GM10847 (cell line): ENCODE measurements around the gene ABCF2.

ENCODE experiments used
- POLR2A ChIP-seq: IDR thresholded peaks from 2 replicates; pipeline ENCODE4 v1.6.1; 2011; ENCODE audit not compliant: insufficient read length; ENCODE audit errors: extremely low read depth

Gene ABCF2

DNA sequence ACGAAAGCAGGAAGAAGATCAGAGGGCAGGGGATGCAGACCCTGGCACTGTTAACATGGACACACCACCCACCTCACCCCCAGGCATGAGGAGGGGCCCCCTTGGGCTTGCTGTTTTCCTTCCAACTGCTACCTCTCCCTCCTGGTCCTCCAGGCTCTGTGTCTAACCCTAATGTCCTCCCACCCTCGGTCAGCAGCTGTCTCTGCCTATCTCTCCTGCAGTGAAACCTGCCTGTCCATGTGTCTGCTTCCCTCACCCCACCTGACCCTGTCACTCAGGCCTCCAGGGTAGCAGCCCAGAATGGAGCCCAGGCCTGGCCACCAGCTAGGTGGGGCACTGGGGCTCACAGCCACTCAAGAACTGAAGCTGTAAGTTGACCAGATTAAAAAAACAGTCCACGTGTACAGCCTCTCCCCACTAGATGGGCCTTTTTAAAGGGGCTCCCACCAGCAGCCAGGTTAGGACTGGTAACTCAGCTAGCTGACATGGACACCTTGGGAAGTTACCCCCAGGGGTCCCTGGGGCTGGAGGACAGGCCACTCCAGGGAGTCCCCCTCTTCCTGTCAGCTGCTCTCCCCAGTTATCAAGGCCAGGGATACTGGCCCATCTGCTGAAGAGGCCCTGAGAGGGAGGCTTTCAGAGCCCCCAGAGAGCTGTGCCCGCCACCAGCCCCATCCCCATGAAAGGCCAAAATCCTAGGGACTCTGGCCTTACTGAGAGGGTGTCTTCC, 20.0 kb upstream of the ABCF2 start:
- TF ChIP-seq POLR2A = no peak

- no peak for TF ChIP-seq POLR2A
Measured at GRCh38 chr7:151246102-151246850, 19.3 kb upstream of the ABCF2 start.

GRCh38 chr7:151245360-151246101, 18.5 kb upstream of the ABCF2 start:
- no peak for TF ChIP-seq POLR2A

GRCh38 chr7:151244841-151245346, 17.9 kb upstream of the ABCF2 start:
- no peak for TF ChIP-seq POLR2A

DNA sequence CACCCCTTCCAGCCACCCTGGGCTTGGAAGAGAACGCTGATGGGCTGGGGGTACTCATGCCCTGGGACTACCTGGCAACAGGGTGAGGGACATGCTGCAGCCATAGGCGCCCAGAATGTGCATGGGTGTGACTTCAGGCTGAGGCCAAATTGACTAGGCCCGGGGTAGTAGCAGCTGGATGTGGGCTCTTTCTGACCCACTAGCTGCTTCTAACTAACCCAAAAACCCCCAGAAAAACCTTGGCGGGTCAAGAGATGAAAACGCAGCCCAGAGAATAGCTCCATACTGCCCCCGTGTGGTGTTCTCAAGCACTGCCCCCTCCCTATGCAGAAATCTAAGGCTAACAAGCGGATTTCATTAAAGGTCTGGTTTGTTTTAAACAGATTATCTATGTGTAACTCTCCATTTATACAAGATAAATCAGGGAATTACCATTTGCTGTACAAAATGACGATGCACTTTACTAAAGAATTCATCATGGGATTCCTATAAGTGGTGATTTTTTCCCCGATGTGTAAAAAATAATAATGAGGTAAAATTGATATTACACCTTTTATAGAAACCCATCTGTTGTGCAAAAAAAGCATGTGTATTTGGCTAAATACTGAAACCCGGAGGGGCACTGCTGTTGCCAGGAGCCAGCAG, 17.3 kb upstream of the ABCF2 start:
- no peak for TF ChIP-seq POLR2A

GRCh38 chr7:151243408-151244195, 16.6 kb upstream of the ABCF2 start:
- no peak for TF ChIP-seq POLR2A

- no peak for TF ChIP-seq POLR2A
Measured at GRCh38 chr7:151243045-151243349, 16.0 kb upstream of the ABCF2 start.

DNA sequence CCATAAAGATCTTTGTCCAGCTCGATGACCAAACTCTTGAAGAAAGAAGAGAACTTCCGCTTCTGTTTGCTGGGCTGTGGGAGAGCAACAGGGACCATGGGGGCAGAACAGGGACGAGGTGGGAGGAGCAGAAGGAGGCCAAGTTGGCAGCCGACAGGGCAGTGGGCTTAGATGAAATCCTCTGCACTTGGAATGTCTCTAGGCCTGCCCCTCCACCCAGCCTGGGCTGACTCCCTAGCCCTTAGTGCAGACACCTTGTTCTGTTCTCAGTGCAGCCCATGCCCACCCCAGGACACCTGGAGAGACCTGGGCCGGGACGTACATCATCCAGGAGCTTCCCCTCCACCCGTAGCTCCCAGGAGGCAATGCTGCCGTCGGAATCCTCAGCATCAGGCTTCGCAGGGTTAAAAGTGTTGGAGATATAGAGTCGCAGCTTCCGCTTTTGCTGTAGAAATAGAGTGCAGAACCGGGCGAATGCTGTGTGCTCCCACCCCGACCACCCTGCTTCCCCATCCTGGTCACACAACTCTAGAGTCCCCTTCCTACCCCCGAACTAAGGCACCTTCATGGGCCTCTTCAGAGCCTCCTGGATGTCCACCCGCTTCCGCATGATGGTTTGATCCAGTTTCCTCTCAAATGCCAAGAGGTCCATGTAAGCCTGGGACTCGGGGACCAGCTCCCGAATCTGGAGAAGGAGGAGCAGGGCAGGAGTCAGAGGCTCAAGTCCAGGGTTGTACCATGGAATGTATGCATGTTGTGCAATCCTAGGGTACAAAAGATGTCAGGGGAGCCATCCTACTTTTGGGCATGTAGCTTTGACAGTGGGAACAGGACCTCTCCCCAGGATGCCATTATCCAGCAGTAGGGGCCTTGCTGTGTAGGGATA, 15.4 kb upstream of the ABCF2 start:
- no peak for TF ChIP-seq POLR2A

DNA sequence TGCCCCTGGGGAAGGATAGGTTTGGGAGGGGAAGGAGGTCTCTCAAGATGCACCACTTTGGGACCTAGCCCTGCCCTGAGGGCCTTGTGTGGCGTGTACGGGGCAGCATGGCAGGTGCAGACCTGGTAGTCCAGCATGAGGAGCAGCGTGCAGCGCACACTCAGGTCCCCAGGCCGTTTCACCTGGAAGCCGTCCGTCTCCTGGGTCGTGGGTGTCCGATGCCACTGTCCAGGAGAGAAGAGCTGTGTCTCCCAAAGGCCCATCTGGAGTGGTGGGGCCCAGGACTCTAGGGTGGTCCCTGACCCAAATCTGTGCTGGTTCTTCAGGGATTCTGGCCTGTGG, 14.7 kb upstream of the ABCF2 start:
- no peak for TF ChIP-seq POLR2A

DNA sequence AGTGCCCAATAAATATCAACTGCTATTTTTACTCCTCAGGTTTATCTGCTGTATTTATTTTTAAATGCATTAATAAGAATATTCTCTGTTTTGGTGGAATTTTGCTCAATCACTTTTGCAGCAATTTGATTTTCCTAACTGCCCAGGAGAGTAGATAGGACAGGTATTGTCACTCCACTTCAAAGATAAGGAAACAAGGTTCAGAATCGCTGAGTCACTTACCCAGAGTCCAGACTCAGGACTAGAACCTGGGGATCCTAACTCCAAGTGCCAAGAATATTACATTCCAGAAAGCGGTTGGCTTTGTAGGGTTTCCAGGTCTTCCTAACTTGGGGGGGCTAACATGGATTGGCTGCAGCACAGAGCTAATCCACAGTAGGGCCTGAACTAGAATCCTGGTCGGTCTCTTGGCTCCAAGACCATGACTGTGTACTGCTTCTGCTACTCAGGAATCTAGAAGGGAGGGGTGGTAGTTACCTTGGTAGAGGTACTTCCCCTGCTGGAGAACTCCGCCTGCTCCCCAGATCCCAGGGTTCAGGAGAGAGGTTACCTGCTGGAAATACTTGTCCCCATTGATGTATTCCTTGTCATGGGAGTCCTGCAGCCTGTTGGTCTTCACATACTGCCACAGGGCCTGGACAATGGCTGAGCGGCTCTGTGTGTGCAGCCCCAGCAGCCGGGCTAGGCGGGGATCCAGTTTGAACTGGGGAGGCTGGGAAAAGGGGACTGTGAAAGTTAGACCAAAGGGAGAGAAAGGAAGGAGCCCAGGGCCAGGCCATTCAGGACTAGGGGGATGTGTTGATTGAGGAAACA, 14.1 kb upstream of the ABCF2 start:
- no peak for TF ChIP-seq POLR2A

GRCh38 chr7:151240536-151240935, 13.5 kb upstream of the ABCF2 start:
- TF ChIP-seq POLR2A = no peak

DNA sequence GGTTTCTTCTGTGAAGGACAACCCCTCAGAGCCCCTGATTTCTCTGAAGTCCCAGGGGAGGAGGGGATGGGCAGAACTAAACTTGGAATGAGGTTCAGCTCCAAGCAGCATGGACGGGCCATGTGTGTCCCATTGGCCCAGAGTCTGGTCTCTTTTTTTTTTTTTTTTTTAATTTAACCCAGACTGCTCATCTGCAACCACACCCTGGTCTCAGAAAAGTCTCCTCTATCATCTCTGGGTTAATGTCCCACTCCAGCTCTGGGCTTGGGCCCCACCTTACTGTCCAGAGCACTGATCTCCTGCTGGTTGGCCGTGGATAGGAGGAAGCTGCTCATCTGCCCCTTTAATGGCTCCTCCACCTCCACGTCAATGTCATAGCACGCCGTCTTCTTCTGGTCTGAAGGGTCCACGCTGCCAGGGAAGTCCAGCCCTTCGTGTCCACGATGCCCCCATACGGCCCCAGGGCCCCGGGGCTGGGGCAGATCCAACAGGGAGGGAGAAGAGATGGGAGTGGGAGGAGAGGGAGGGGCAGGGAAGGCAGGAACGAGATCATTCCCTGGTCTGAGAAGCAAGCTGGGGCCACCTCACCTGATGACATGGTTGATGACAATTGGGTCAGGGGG, 12.9 kb upstream of the ABCF2 start:
- TF ChIP-seq POLR2A = no peak
